Endodermal cell (in vitro differentiated cells): ENCODE measurements around the gene PLEKHA5. TPM values are rescaled to one million over a fixed set of nuclear protein-coding genes. Genes with fewer than 3 reads are reported as not detected.
"Not testable (repeated sequence)": the region's sequence is repeated elsewhere in the genome, so short reads cannot be mapped to it uniquely, and the experiment has no call there.

Source experiments
- DNase-seq: peaks from one replicate; pipeline ENCODE4 v3.0.0-alpha.2; 2017
- H3K27ac ChIP-seq: 2 replicates; pipeline ENCODE4 v1.5.1; 2013; ENCODE audit warnings: mild to moderate bottlenecking, low read depth, low read length, moderate library complexity
- H3K27me3 ChIP-seq: 2 replicates; pipeline ENCODE4 v1.6.1; 2013; ENCODE audit warnings: mild to moderate bottlenecking, low read length, moderate library complexity; ENCODE audit not compliant: insufficient read depth, control insufficient read depth, poor library complexity, severe bottlenecking
- H3K36me3 ChIP-seq: 2 replicates; pipeline ENCODE4 v1.7.0; 2013; ENCODE audit warnings: mild to moderate bottlenecking, low read length, moderate library complexity; ENCODE audit not compliant: control insufficient read depth, insufficient read depth
- H3K4me1 ChIP-seq: one replicate; pipeline ENCODE4 v1.7.0; 2013; ENCODE audit warnings: low read length; ENCODE audit not compliant: control insufficient read depth, insufficient read depth
- H3K4me3 ChIP-seq: 2 replicates; pipeline ENCODE4 v1.5.1; 2013; ENCODE audit warnings: mild to moderate bottlenecking, low read length, moderate library complexity
- H3K9ac ChIP-seq: 2 replicates; pipeline ENCODE4 v1.6.1; 2013; ENCODE audit warnings: mild to moderate bottlenecking, low read length, moderate library complexity; ENCODE audit not compliant: poor library complexity, severe bottlenecking; ENCODE audit errors: extremely low read depth
- H3K9me3 ChIP-seq: 2 replicates; pipeline ENCODE4 v1.6.1; 2013; ENCODE audit warnings: mild to moderate bottlenecking, low read length, moderate library complexity; ENCODE audit not compliant: control insufficient read depth
- H3K27ac Mint-ChIP-seq: 2 replicates; pipeline ENCODE4 v1.8.0; 2020; ENCODE audit warnings: mixed read lengths
- H3K27me3 Mint-ChIP-seq: 2 replicates; pipeline ENCODE4 v1.8.0; 2021; ENCODE audit warnings: mild to moderate bottlenecking, mixed read lengths; ENCODE audit not compliant: insufficient read depth
- H3K36me3 Mint-ChIP-seq: 2 replicates; pipeline ENCODE4 v1.8.0; 2020; ENCODE audit warnings: low read depth, mixed read lengths
- H3K4me1 Mint-ChIP-seq: 2 replicates; pipeline ENCODE4 v1.8.0; 2020; ENCODE audit warnings: mixed read lengths
- H3K4me3 Mint-ChIP-seq: 2 replicates; pipeline ENCODE4 v1.8.0; 2020; ENCODE audit warnings: mild to moderate bottlenecking, moderate library complexity, mixed read lengths
- H3K9me3 Mint-ChIP-seq: 2 replicates; pipeline ENCODE4 v1.8.0; 2020; ENCODE audit warnings: mild to moderate bottlenecking, mixed read lengths
- WGBS, 2 experiments: methylation state at CpG; one replicate each; pipeline versions ENCODE4 v1.1.5 to v1.1.7; 2013; ENCODE audit warnings: missing lambda C conversion rate in 2 of 2, mixed read lengths in 1 of 2; ENCODE audit not compliant: insufficient coverage in 1 of 2, insufficient read length in 1 of 2; 5-methylcytosine and 5-hydroxymethylcytosine counted together
- total RNA-seq, 2 donors: library from RNA; stranded (reverse); fragmentation: NEBNext Ultra II Directional in 1 of 2; extraction: Animal tissue kit (Norgen Biotek cat#: 25700) in 1 of 2; gene quantifications; 2 replicates in 1 of 2; 3 replicates in 1 of 2; pipeline ENCODE4 v1.2.1, GENCODE V29; 2021
- TF ChIP-seq, protein P1 (sequence below): fragments of 200-600 bp; sonication (generic); conservative IDR thresholded peaks from 2 replicates; pipeline ENCODE4 v1.5.0; 2021; ENCODE audit warnings: antibody characterized with exemption, mild to moderate bottlenecking

PLEKHA5 gene
- total RNA-seq, 2 donors from 2014 or later = 48.5 to 139 TPM

GRCh38 chr12:19227190-19227879 lies 97.8 kb downstream of the PLEKHA5 start:
- Mint-ChIP-seq H3K4me1 (peaks cover 28% of the 10 kb centered on the region), H3K36me3 (peaks cover 49% of the 10 kb centered on the region), H3K27ac (peak overlapping the region; percentile 84), H3K9me3 (peaks cover 28% of the 10 kb centered on the region), H3K4me3 (peak overlapping the region; percentile 20), H3K27me3 (no peaks in the 10 kb centered on the region)
- Histone ChIP-seq H3K27me3 (no peaks in the 10 kb centered on the region), H3K4me1 (peaks cover 8% of the 10 kb centered on the region), H3K36me3 (peaks cover 12% of the 10 kb centered on the region), H3K9me3 (peaks cover 33% of the 10 kb centered on the region), H3K9ac (no peak overlapping the region), H3K4me3 (peak overlapping the region; percentile 52), H3K27ac (no peak overlapping the region)
- DNase-seq = no peak
- TF ChIP-seq, protein P1, sequence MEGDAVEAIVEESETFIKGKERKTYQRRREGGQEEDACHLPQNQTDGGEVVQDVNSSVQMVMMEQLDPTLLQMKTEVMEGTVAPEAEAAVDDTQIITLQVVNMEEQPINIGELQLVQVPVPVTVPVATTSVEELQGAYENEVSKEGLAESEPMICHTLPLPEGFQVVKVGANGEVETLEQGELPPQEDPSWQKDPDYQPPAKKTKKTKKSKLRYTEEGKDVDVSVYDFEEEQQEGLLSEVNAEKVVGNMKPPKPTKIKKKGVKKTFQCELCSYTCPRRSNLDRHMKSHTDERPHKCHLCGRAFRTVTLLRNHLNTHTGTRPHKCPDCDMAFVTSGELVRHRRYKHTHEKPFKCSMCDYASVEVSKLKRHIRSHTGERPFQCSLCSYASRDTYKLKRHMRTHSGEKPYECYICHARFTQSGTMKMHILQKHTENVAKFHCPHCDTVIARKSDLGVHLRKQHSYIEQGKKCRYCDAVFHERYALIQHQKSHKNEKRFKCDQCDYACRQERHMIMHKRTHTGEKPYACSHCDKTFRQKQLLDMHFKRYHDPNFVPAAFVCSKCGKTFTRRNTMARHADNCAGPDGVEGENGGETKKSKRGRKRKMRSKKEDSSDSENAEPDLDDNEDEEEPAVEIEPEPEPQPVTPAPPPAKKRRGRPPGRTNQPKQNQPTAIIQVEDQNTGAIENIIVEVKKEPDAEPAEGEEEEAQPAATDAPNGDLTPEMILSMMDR = no peak
- 80 to 89% methylated on average over 1 to 2 of the region's 2 CpGs for WGBS, 2 experiments

GRCh38 chr12:19227880-19228210 lies 98.3 kb downstream of the PLEKHA5 start:
- H3K36me3 ChIP-seq = peaks cover 12% of the 10 kb centered on the region
- H3K27ac Mint-ChIP-seq = peak overlapping the region; percentile 84
- H3K9me3 ChIP-seq = peaks cover 33% of the 10 kb centered on the region
- H3K4me3 ChIP-seq = peak overlapping the region; percentile 52
- H3K36me3 Mint-ChIP-seq = peaks cover 49% of the 10 kb centered on the region
- H3K27me3 ChIP-seq = no peaks in the 10 kb centered on the region
- DNase-seq = no peak
- no peak overlapping the region for H3K27ac ChIP-seq
- no peaks in the 10 kb centered on the region for H3K27me3 Mint-ChIP-seq
- no peak overlapping the region for H3K9ac ChIP-seq
- peaks cover 8% of the 10 kb centered on the region for H3K4me1 ChIP-seq
- 93% methylated on average over 1 of the region's 1 CpG; no CpG with 5 or more reads in 1 of the 2 experiments for WGBS, 2 experiments
- peaks cover 28% of the 10 kb centered on the region for H3K9me3 Mint-ChIP-seq
- TF ChIP-seq, protein P1 = no peak
- H3K4me1 Mint-ChIP-seq = peaks cover 30% of the 10 kb centered on the region
- H3K4me3 Mint-ChIP-seq = no peak overlapping the region

- WGBS, 2 experiments = 89 to 100% methylated on average over 1 to 6 of the region's 6 CpGs
- not testable (repeated sequence) for H3K4me3 ChIP-seq, DNase-seq, H3K9ac ChIP-seq, H3K27ac Mint-ChIP-seq, H3K27me3 ChIP-seq, H3K27ac ChIP-seq, H3K27me3 Mint-ChIP-seq, H3K4me3 Mint-ChIP-seq, H3K4me1 ChIP-seq
- Mint-ChIP-seq H3K9me3 (peaks cover 28% of the 10 kb centered on the region), H3K4me1 (peaks cover 38% of the 10 kb centered on the region), H3K36me3 (peaks cover 49% of the 10 kb centered on the region)
- H3K9me3 ChIP-seq = peaks cover 33% of the 10 kb centered on the region
- peaks cover 12% of the 10 kb centered on the region for H3K36me3 ChIP-seq
These were observed 99.5 kb downstream of the PLEKHA5 start for GRCh38 chr12:19229021-19229420.
